T-helper 9 cell (primary cell): Measurements from ENCODE around the gene KCNB1.
"Not testable (repeated sequence)": the region's sequence is repeated elsewhere in the genome, so short reads cannot be mapped to it uniquely, and the experiment has no call there.

Experiments used
- DNase-seq: peaks from one replicate; pipeline ENCODE4 v3.0.0-alpha.2; 2020

KCNB1 gene

DNA sequence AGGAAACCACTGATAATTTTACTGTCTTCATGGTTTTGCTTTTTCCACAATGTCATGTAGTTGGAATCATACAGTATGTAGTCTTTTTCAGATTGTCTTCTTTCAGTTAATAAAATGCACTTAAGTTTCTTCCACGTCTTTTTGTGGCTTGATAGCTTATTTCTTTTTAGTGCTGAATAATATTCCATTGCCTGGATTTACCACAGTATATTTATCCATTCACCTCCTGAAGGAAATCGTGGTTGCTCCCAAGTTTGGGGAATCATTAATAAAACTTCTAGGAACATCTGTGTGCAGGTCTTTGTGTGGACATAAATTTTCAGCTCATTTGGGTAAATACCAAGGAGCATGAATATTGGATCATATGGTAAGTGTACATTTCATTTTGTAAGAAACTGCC, 165.8 kb downstream of the KCNB1 start:
- DNase-seq: no peak

DNA sequence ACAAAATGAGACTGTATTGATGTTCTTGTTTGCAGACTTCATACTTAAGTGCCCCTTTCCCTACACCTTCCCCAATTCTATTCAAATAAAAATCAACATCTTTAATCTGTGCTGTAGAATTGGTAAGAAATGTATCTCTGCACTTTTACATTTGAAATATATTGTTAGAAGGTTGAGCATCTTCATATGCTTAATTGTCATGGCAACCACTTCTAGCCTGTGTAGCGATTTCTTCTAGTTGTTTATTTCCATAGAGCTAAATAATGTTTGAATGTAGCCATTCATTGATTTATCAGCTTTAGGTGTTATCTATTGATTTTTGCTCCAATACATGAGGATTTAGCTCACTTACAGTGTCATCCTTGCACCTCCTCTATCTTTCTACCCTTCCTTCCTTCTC, 166.9 kb downstream of the KCNB1 start:
- no peak for DNase-seq

DNA sequence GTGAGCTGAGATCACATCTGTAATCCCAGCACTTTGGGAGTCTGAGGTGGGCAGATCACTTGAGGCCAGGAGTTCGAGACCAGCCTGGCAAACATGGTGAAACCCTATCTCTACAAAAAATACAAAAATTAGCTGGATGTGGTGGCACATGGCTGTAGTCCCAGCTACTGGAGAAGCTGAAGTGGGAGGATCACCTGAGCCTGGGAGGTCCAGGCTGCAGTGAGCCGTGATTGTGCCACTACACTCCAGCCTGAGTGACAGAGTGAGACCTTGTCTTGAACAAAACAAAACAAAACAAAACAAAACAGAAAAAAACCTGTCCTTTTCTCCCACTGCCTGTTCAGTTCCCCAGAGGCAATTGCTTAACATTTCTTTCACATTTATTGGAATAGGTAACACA, 168.4 kb downstream of the KCNB1 start:
- not testable (repeated sequence) for DNase-seq
